HL-60/S4 treated with phorbol 12-myristate 13-acetate at 8.2 ng/mL for 4 days and 3 days (cell line): ENCODE measurements around the gene KDM8.

Experiments
- in situ Hi-C: fragments of 300-500 bp; cut with MboI; formaldehyde crosslinking; loops from 2 replicates; pipeline ENCODE4 v1.15.0; 2022; ENCODE audit warnings: low sequenced_read_pairs

KDM8 gene

GRCh38 chr16:27203507-27204311 is at the start of gene KDM8:
Gene KDM8, plus strand, starts transcription at chr16:27203526. Its CDS starts 6,598 bp downstream, at chr16:27210124.
- in situ Hi-C loops = no loop called here

GRCh38 chr16:27154705-27155521 is 48.4 kb upstream of the KDM8 start:
- in situ Hi-C loops = no loop called here

- in situ Hi-C loops = no loop called here
Observed at GRCh38 chr16:27156579-27156978, 46.7 kb upstream of the KDM8 start.

GRCh38 chr16:27161398-27161797 is 41.9 kb upstream of the KDM8 start:
- in situ Hi-C loops = no loop called here

GRCh38 chr16:27164352-27164751 is 39.0 kb upstream of the KDM8 start:
- in situ Hi-C loops = no loop called here

GRCh38 chr16:27165576-27165975 is 37.8 kb upstream of the KDM8 start:
- in situ Hi-C loops = no loop called here

GRCh38 chr16:27168790-27169189 is 34.5 kb upstream of the KDM8 start:
- in situ Hi-C loops = no loop called here

GRCh38 chr16:27169511-27170071 is 33.7 kb upstream of the KDM8 start:
- in situ Hi-C loops = no loop called here

GRCh38 chr16:27171584-27171983 is 31.7 kb upstream of the KDM8 start:
- in situ Hi-C loops = no loop called here

- in situ Hi-C loops = no loop called here
Observed at GRCh38 chr16:27174007-27174406, 29.3 kb upstream of the KDM8 start.

GRCh38 chr16:27174798-27175197 is 28.5 kb upstream of the KDM8 start:
- in situ Hi-C loops = no loop called here

GRCh38 chr16:27175888-27176287 is 27.4 kb upstream of the KDM8 start:
- in situ Hi-C loops = no loop called here

GRCh38 chr16:27177031-27177774 is 26.1 kb upstream of the KDM8 start:
- in situ Hi-C loops = no loop called here

GRCh38 chr16:27179500-27180072 is 23.7 kb upstream of the KDM8 start:
- in situ Hi-C loops = no loop called here

- in situ Hi-C loops = no loop called here
Observed at GRCh38 chr16:27181019-27181790, 22.1 kb upstream of the KDM8 start.

- in situ Hi-C loops = no loop called here
Observed at GRCh38 chr16:27182906-27183405, 20.4 kb upstream of the KDM8 start.

- in situ Hi-C loops = no loop called here
Observed at GRCh38 chr16:27185776-27186130, 17.6 kb upstream of the KDM8 start.

- in situ Hi-C loops = no loop called here
Observed at GRCh38 chr16:27188633-27189032, 14.7 kb upstream of the KDM8 start.

- in situ Hi-C loops = no loop called here
Observed at GRCh38 chr16:27189335-27189972, 13.9 kb upstream of the KDM8 start.
